Right lobe of liver (tissue), 4 donors: ENCODE results near the gene DYNC1I1.

Source experiments
- CTCF ChIP-seq, 4 donors: fragments of 200-600 bp in 3 of 4; fragments of 450-650 bp in 1 of 4; IDR thresholded peaks; one replicate each; pipeline versions ENCODE4 v1.5.1 to v1.8.0; 2016 to 2022; ENCODE audit warnings: antibody characterized with exemption in 4 of 4, mild to moderate bottlenecking in 2 of 4
- POLR2A ChIP-seq: fragments of 450-650 bp; IDR thresholded peaks from one replicate; pipeline ENCODE4 v1.6.1; 2017; ENCODE audit warnings: antibody characterized with exemption, mild to moderate bottlenecking
- donor health status: DM: no; HTN: no; CAD: no.
- donor health status: DM: no; HTN: no; CAD: no.
- donor health status: DM: no; HTN: yes; CAD: no.

DNA sequence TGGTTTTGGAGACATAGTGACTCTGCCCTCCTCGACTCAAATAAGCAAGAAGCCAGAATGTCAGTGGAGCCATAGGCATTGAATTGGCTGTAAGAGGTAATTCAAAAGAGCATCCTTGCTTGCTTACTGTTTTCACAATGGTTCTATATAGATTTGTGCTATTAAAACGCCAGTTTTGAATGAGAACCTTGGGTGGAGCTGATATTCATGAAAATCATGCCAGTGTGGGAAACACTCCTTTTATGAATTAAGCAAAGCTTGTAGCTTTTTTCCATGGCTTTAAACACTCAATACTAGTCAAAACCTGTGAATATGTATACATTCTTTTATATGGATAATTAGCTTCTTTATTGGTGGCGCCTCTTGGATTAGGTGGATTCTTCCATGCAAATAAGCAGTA is 297.0 kb downstream of the DYNC1I1 start:
- TF ChIP-seq CTCF (IDR thresholded peaks at IDR 0.05) (no peak), POLR2A (no peak)
